Endothelial cell of umbilical vein (primary cell): Measurements from ENCODE around the gene ZBTB20. TPM values are rescaled to one million over a fixed set of nuclear protein-coding genes. Genes with fewer than 3 reads are reported as not detected.

ENCODE experiments used
- BruUV-seq: library from RNA; stranded (reverse); fragments of 400-500 nt; replicated peaks from 2 replicates; lab custom pipeline; 2021; lab: Mats Ljungman, UMichigan
- CTCF ChIA-PET: fragments of 300-600, 350-600 bp; sonication (Branson Sonifier 250); formaldehyde crosslinking; loops from one replicate; lab custom pipeline; 2021; ENCODE audit warnings: antibody characterized with exemption, inconsistent platforms; lab: Charles Lee
- POLR2A ChIA-PET: fragments of 300-600, 350-600 bp; sonication (Branson Sonifier 250); formaldehyde crosslinking; loops from one replicate; lab custom pipeline; 2021; ENCODE audit warnings: antibody characterized with exemption, inconsistent platforms; lab: Charles Lee
- DNase-seq: peaks from one replicate; pipeline ENCODE4 v3.0.0-alpha.2; 2011; ENCODE audit warnings: low read depth, low spot score
- FAIRE-seq: peaks from 2 replicates; lab custom pipeline; 2011; peaks lifted over from hg19 to GRCh38; lab: Jason Lieb, UNC
- H2AFZ ChIP-seq: 2 replicates; pipeline ENCODE4 v1.6.0; 2012; ENCODE audit warnings: low read depth, low read length, control low read depth, inconsistent platforms
- H3K27ac ChIP-seq: 2 replicates; pipeline ENCODE4 v1.5.1; 2011; ENCODE audit warnings: low read depth, mild to moderate bottlenecking, control low read depth, low read length, moderate library complexity; ENCODE audit not compliant: insufficient read depth
- H3K27me3 ChIP-seq, 2 experiments: 2 replicates each; pipeline versions ENCODE4 v1.6.0 to v1.6.1; 2011; ENCODE audit warnings: low read length in 2 of 2, mixed read lengths in 1 of 2; ENCODE audit not compliant: control insufficient read depth in 2 of 2, insufficient read depth in 2 of 2
- H3K36me3 ChIP-seq, 2 experiments: 2 replicates in 1 of 2; 3 replicates in 1 of 2; pipeline ENCODE4 v1.5.1; 2011; ENCODE audit warnings: low read length in 2 of 2, mild to moderate bottlenecking in 1 of 2, moderate library complexity in 1 of 2; ENCODE audit not compliant: control insufficient read depth in 2 of 2, insufficient read depth in 2 of 2; ENCODE audit errors: extremely low read depth in 1 of 2
- H3K4me1 ChIP-seq: 3 replicates; pipeline ENCODE4 v1.5.1; 2011; ENCODE audit warnings: mild to moderate bottlenecking, low read length; ENCODE audit not compliant: control insufficient read depth, insufficient read depth; ENCODE audit errors: extremely low read depth
- H3K4me2 ChIP-seq: 2 replicates; pipeline ENCODE4 v1.6.1; 2011; ENCODE audit warnings: low read length, control low read depth, mixed read lengths; ENCODE audit not compliant: insufficient read depth
- H3K4me3 ChIP-seq, 3 experiments: fragments of 200-600 bp in 1 of 3; sonication (generic), shearing (Covaris generic) in 1 of 3; replicated peaks in 1 of 3; 2 replicates each; pipeline ENCODE4 v1.5.1; 2011 to 2016; ENCODE audit warnings: control low read depth in 3 of 3, low read length in 3 of 3, mild to moderate bottlenecking in 2 of 3, inconsistent platforms in 1 of 3, low read depth in 1 of 3, moderate library complexity in 1 of 3; ENCODE audit not compliant: insufficient read depth in 1 of 3
- H3K79me2 ChIP-seq: 2 replicates; pipeline ENCODE4 v1.6.0; 2012; ENCODE audit warnings: low read length, inconsistent platforms; ENCODE audit not compliant: control insufficient read depth, insufficient read depth
- H3K9ac ChIP-seq: replicated peaks from 2 replicates; pipeline ENCODE3; 2011; ENCODE audit warnings: low read length, control low read depth; ENCODE audit not compliant: insufficient read depth; ENCODE audit errors: extremely low read depth
- H3K9me1 ChIP-seq: replicated peaks from 3 replicates; pipeline ENCODE4 v1.6.0; 2011; ENCODE audit warnings: mild to moderate bottlenecking, low read length; ENCODE audit not compliant: control insufficient read depth, insufficient read depth; ENCODE audit errors: extremely low read depth
- H3K9me3 ChIP-seq: replicated peaks from 2 replicates; pipeline ENCODE4 v1.5.1; 2012; ENCODE audit warnings: low read length, inconsistent platforms; ENCODE audit not compliant: control insufficient read depth, insufficient read depth
- H4K20me1 ChIP-seq: replicated peaks from 2 replicates; pipeline ENCODE3; 2011; ENCODE audit warnings: mild to moderate bottlenecking, low read length; ENCODE audit not compliant: control insufficient read depth, insufficient read depth; ENCODE audit errors: extremely low read depth
- CTCF ChIP-seq, 2 donors: IDR thresholded peaks; 1 replicate in 1 of 2; 2 replicates in 1 of 2; pipeline ENCODE4 v1.5.1; 2011; ENCODE audit warnings: low read length in 2 of 2, mild to moderate bottlenecking in 2 of 2, moderate library complexity in 2 of 2, control low read depth in 1 of 2, inconsistent platforms in 1 of 2, low read depth in 1 of 2; ENCODE audit not compliant: insufficient read depth in 1 of 2; ENCODE audit errors: extremely low read depth in 1 of 2
- GATA2 ChIP-seq: IDR thresholded peaks from 2 replicates; pipeline ENCODE4 v1.7.0; 2011; ENCODE audit warnings: low read depth, mild to moderate bottlenecking, moderate library complexity, mixed read lengths, low read length; ENCODE audit not compliant: insufficient read length, insufficient read depth
- MAX ChIP-seq: IDR thresholded peaks from 2 replicates; pipeline ENCODE4 v1.6.1; 2011; ENCODE audit not compliant: insufficient read depth, insufficient read length
- MYC ChIP-seq: IDR thresholded peaks from one replicate; pipeline ENCODE4 v1.6.1; 2011; ENCODE audit warnings: mild to moderate bottlenecking, low read depth, low read length
- POLR2AphosphoS5 ChIP-seq: IDR thresholded peaks from 2 replicates; pipeline ENCODE4 v1.6.1; 2012; ENCODE audit warnings: low read depth, mild to moderate bottlenecking, control low read depth, low read length, moderate library complexity; ENCODE audit not compliant: insufficient read depth
- dilution Hi-C: fragments of 300-500 bp; cut with MboI; formaldehyde crosslinking; loops from one replicate; pipeline ENCODE4 v1.15.0; 2019; ENCODE audit warnings: low sequenced_read_pairs; ENCODE audit not compliant: extremely low pct_ligation_motif_present
- intact Hi-C: fragments of 100-400 bp; cut with micrococcal nuclease; formaldehyde crosslinking; loops from one replicate; pipeline ENCODE4 v1.10.0; 2022
- polyA plus RNA-seq, 4 experiments: library from polyadenylated mRNA; depleted of rRNA in 3 of 4; stranded (reverse) in 3 of 4; unstranded in 1 of 4; fragments of >200 nt; gene quantifications; 2 replicates each; pipeline versions ENCODE4 v1.2.1 to v1.2.3, GENCODE V29; 2011 to 2012; ENCODE audit warnings: missing spikeins in 1 of 4
- total RNA-seq: library from RNA; stranded (reverse); gene quantifications from 2 replicates; pipeline ENCODE4 v1.2.3, GENCODE V29; 2021

ZBTB20 gene
- total and polyA plus RNA-seq, 2 donors (not counting 3 experiments of a cell fraction or from before 2014, with no cell fraction given), result 2.1 to 20.5 TPM

- BruUV-seq, result no TSS peak
- TF ChIP-seq MAX (no peak), MYC (no peak), CTCF (IDR thresholded peaks at IDR 0.05; ENCODE audit: extremely low read depth in 1 of 2, insufficient read depth in 1 of 2, low read depth in 1 of 2, low read length in 2 of 2) (no peak), POLR2AphosphoS5 (no peak), GATA2 (no peak)
- H3K36me3 ChIP-seq, result peaks cover 0 to under 1% of the 10 kb centered on the region in 2 experiments
- DNase-seq (no peak), FAIRE-seq (no peak)
- ChIA-PET POLR2A (no interaction called here), CTCF (no interaction called here)
- dilution Hi-C loops, result no loop called here
- no peak overlapping the region for H3K4me2 ChIP-seq
- peaks cover 2% of the 10 kb centered on the region for H4K20me1 ChIP-seq
- H3K4me3 ChIP-seq, result no peak overlapping the region
- no peak overlapping the region for H3K27ac ChIP-seq
- intact Hi-C loops, result no loop called here
- no peak overlapping the region for H3K9ac ChIP-seq
- no peaks in the 10 kb centered on the region for H3K9me3 ChIP-seq
- no peaks in the 10 kb centered on the region for H3K79me2 ChIP-seq
- H2AFZ ChIP-seq, result no peak overlapping the region
- no peaks in the 10 kb centered on the region for H3K4me1 ChIP-seq
- H3K27me3 ChIP-seq, result no peaks in the 10 kb centered on the region
- no peaks in the 10 kb centered on the region for H3K9me1 ChIP-seq
These were observed 790.6 kb downstream of the ZBTB20 start for GRCh38 chr3:114356525-114356924.

GRCh38 chr3:114356066-114356465, 791.0 kb downstream of the ZBTB20 start:
- CTCF ChIA-PET, result no interaction called here
- Histone ChIP-seq H3K9me1 (no peaks in the 10 kb centered on the region), H3K27me3 (no peaks in the 10 kb centered on the region), H3K4me3 (no peak overlapping the region), H3K4me2 (no peak overlapping the region), H3K79me2 (no peaks in the 10 kb centered on the region), H3K27ac (no peak overlapping the region), H3K4me1 (no peaks in the 10 kb centered on the region), H2AFZ (no peak overlapping the region), H3K36me3 (peaks cover 0 to 2% of the 10 kb centered on the region in 2 experiments), H3K9me3 (no peaks in the 10 kb centered on the region), H4K20me1 (peaks cover 2% of the 10 kb centered on the region), H3K9ac (no peak overlapping the region)
- DNase-seq, result no peak
- FAIRE-seq, result no peak
- no peak for TF ChIP-seq POLR2AphosphoS5
- POLR2A ChIA-PET, result no interaction called here
- intact Hi-C loops (no loop called here), dilution Hi-C loops (no loop called here)
- BruUV-seq, result no TSS peak
